Stimulated activated CD4-positive, alpha-beta T cell treated with anti-CD3 and anti-CD28 coated beads, Interleukin-1b, Interleukin-23, amount 100 ng/mL, for 4 hours (primary cell): ENCODE data around the gene SMARCA2.
A peak's percentile ranks its signal among the peaks of the same experiment; 100 is the strongest.

Experiments
- DNase-seq, 2 donors: peaks; one replicate each; pipeline ENCODE4 v3.0.0-alpha.2; 2020; ENCODE audit warnings: low read depth in 2 of 2

The SMARCA2 gene

DNA sequence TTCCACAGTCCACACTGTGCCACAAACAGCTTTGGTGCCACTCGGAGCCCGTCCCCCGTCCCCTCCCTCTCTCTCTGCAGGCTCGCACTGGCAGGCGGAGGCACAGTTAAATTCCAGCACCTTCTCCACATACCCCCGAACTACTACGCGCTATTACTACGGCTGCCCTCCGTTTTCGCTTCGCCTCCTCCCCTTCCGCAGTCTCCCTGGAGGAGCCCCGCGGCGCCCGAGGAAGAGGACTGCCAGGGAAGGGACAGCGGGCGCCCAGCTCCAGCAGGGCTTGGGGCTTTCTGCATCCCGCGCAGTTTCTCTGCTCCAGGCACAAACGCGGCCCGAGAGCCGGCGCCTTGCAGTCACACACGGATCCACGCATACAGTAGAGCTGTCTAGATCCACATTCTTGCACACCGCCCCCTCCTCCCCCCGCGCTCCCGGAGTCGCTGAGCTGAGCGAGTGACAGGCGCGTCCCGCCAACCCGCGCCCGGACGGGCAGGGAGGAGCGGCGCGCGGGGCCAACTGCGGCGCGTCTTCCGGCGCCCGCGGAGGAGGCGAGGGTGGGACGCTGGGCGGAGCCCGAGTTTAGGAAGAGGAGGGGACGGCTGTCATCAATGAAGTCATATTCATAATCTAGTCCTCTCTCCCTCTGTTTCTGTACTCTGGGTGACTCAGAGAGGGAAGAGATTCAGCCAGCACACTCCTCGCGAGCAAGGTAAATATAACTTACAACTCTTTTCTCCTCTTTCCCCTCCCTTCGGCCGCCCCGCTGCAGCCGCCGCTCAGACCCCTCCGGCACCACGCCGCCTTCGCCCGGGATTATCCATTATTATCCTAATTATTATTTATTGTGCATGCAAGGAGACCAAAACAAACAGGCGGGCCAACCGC lies at the start of gene SMARCA2:
Gene SMARCA2 (plus strand): TSS at position 652 of the 885 bp plus-strand sequence. CDS start 13,676 bp downstream, outside the sequence.
- peak; percentile 94 to 95 for DNase-seq

- DNase-seq: no peak
Observed at GRCh38 chr9:1966725-1967366, 48.3 kb upstream of the SMARCA2 start.

GRCh38 chr9:1969160-1969559 lies 46.0 kb upstream of the SMARCA2 start:
- no peak for DNase-seq

- DNase-seq: no peak
Observed at GRCh38 chr9:1969898-1970297, 45.2 kb upstream of the SMARCA2 start.

- DNase-seq: no peak
Observed at GRCh38 chr9:1972672-1973071, 42.5 kb upstream of the SMARCA2 start.

DNA sequence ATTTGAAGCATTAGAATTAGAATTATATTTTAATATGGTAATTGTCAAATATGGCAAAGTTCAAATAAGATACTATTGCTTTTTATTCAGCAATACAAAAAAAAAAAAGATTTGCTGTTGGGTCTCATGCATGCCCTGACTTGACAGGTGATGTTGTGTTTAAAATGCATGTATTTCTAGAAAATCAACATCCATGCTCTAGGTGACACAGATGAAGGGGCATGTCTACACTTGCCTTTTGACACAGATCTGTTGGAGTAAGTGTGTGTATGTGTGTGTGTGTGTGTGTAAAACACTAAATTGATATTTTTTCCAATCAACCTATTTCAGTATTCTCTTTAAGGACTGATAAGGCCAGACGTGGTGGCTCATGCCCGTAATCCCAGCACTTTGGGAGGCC lies 38.1 kb upstream of the SMARCA2 start:
- no peak for DNase-seq

DNA sequence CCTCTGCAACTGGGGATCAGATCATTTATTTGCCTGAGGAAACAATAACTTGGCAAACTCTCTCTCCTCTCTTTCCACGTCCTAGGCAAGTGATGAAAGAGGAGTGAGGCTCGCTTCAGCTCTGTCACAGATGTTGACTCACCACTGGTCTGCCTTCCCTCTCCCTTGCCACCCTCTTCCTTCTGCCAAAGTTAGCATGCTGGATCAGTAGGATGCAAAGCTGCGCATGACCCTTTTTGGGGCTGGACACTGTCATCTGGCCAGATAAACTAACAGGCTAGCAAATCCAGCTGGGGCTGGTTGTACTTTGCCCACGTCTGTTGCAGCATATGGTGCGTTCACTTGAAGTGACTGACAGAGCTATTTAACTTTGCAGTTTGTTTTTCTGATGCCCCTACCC lies 36.2 kb upstream of the SMARCA2 start:
- DNase-seq: no peak

DNA sequence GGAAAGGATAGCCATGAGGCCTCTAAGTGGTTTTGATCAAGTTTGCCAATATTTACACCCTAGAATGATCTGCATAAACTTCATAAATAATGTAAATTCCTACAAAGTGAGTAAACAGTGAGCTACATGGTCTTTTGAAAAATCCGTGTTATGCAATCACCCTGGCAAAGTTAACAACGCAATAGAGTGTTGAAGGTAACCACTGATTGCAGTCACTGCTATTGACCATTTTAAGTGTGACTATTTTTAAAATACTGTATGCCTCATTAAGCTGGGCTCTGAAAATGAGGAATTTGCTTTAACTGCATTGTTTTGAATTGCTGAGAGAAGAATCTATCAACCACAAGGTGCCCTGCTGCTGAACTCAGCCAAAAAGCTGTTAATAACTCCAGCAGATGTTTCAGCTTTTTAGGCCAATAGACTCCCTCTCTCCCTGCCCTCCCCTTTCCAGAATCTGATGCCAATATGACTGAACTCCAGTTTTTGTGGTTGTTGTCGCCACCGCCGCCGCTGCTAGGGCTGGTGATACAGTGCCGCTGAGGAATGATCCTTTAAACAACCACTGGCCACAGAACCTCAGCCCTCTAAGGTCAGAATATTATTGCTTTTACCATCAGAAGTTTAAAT lies 35.3 kb upstream of the SMARCA2 start:
- no peak for DNase-seq

DNA sequence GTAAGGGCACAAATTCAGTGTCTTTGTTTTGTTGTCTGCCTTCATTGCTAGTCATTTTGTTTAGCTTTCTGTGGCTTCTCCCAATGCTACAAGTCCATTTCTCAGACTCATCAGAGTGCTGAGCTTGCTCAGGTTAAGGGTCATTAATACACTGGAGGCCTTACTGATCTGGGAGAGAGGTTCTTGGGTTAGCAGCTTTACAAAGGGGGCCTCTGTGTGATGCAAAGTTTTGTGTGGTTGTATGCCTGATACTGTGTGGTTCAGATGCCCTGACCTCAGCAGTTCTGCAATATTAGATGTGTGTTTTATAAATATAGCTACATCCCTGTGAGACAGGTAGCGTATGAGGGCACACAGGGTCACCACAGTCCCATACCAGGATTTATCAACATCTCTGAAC lies 34.8 kb upstream of the SMARCA2 start:
- DNase-seq: no peak

DNA sequence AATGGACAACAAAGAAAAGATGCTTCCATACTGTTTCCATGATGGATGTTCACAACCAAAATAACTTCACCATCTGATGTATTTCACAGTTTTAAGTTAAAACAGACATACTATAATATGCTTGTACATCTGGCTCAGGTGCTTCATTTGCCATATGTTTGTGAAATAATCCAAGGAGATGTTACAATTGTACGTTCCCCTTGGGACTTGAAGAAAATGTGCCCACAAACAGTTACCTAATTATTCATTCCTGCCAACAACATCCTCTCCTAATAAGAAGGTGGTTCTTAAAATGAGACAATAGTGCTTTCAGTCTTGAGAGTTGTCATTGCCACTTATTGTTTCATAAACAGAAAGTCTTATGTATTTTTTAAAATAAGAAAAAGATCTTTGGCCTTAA lies 33.1 kb upstream of the SMARCA2 start:
- no peak for DNase-seq

GRCh38 chr9:1986341-1986740 lies 28.8 kb upstream of the SMARCA2 start:
- no peak for DNase-seq

DNA sequence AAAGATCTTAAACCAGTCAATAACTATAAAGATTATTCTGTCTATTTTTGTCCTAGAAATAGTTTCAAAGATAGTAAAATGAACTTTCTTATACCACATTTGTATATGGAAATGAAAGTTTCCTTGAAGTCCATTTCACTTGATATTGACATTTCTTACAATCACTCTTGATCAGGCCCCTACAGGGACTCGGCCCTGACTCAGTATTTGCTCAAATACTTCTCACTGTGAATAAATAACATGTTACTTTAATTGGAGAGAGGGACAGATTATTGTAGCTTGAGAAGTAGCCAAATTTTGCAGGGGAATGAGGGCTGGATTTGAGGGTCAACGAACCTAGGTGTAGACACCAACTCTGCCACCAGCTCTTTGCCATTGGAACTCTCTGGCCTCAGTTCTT lies 25.6 kb upstream of the SMARCA2 start:
- no peak for DNase-seq

DNA sequence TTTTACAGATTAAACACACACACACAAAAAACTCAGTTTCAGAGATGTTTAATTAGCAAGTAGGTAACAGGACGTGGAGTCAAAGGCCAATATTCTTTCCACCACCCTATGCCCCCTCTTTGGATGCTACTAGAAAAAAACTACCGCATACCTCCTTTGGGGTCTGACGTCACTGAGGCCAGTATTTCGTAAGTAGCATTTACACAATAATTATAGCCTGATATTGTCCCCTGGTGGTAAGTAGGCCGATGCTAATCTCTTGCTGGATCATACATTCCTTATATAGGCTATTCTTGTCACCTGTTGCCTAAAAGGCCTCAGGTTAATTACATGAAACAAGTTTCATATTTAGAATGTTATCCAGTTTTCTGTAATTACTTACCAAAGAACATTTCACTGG lies 21.0 kb upstream of the SMARCA2 start:
- DNase-seq: no peak

DNA sequence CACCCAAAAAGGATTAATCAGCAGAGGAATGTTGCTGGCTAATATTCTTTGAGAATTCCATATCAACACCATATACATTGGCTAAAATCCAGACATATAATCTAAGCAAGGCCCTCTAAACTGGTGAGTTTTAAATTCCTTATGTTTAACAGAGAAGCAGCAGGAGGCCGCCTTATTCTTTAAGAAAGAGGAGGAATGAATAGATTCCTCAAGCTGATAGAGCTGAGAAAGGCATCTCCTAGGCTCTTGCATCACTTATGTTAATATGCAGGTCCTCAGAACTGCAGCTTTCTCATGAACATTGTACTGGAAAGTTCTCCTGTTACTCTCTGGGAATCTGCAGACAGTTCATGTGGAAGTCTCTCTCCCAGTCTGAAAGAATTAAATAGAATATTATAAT lies 20.1 kb upstream of the SMARCA2 start:
- DNase-seq: no peak

GRCh38 chr9:1996156-1996555 lies 19.0 kb upstream of the SMARCA2 start:
- DNase-seq: no peak

GRCh38 chr9:1997646-1998045 lies 17.5 kb upstream of the SMARCA2 start:
- DNase-seq: no peak

DNA sequence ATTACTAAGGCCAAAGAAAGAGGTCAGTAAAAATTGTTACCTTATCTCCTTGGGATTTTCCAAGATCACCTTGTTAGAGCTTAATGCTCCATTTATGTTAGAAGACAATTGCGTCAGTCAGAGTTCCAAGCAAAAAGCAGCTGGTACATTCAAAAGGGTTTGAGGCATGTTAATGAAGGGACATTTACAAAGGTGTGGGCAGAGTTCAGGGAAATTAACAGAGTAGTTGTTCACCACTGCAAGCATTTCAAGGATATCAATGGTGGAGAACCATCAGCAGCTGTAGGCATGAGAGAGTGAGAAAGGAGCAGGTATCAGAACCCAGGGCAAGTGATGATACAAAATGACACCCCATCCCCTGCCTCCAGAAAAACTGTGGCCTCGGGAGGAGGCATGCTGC lies 17.0 kb upstream of the SMARCA2 start:
- no peak for DNase-seq

DNA sequence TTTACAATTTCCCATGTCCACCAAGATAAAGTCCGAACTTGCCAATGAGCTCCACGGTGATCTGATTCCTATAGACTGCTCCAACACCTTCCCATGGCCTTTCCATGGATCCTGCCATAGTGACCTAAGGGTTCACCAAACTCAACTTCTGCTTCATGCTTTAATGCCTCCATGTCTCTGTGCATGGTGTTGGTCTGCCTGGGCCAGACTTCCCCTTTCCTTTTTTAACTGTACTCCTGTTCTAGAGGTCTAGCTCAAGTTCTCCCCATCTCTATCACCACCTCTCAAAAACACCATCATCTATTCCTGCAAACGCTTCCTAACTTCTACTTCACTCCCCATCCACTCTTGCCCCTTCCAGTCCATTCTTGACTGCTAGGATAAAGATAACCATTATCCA lies 14.8 kb upstream of the SMARCA2 start:
- no peak for DNase-seq

DNA sequence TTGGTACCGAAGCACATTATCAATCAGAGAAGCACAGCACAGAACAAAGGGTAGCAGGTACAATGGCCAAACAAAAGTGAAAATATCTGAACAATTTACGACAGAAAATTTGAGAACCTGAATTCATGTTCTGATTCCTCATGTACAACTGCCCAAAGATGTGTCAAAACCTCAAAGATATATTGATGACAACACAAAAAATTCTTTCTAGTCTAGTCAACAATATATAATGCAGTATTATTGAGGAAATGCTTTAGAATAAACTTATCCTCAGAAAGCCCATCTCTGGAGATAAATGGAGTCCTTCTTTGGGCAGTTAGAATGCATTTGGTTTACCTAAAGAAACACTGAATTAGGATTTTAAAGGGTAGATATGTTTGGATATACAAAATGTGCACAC lies 6.8 kb upstream of the SMARCA2 start:
- no peak for DNase-seq

GRCh38 chr9:2012347-2012746 lies 2.8 kb upstream of the SMARCA2 start:
- no peak for DNase-seq

GRCh38 chr9:2013743-2014475 lies 1.2 kb upstream of the SMARCA2 start:
- no peak for DNase-seq
